Loucy (cell line): ENCODE measurements around the gene NAALADL2.

Experiments
- H2AFZ ChIP-seq: fragments of 200-600 bp; sonication (generic); 2 replicates; pipeline ENCODE4 v1.6.0; 2016; ENCODE audit warnings: antibody characterized with exemption, mild to moderate bottlenecking, low read length, moderate library complexity
- H3F3A ChIP-seq: fragments of 200-600 bp; 2 replicates; pipeline ENCODE4 v1.6.0; 2016; ENCODE audit warnings: antibody characterized with exemption, low read depth, mild to moderate bottlenecking
- H3K27me3 ChIP-seq: fragments of 200-600 bp; sonication (generic); 2 replicates; pipeline ENCODE4 v1.6.1; 2014; ENCODE audit warnings: low read length, mild to moderate bottlenecking; ENCODE audit not compliant: insufficient read depth, poor library complexity, severe bottlenecking
- H3K36me3 ChIP-seq: fragments of 200-600 bp; sonication (generic); 2 replicates; pipeline ENCODE4 v1.6.1; 2016; ENCODE audit warnings: low read length; ENCODE audit not compliant: insufficient read depth
- H3K4me1 ChIP-seq: fragments of 200-600 bp; sonication (generic); 2 replicates; pipeline ENCODE4 v1.5.1; 2014; ENCODE audit warnings: low read length, mild to moderate bottlenecking; ENCODE audit not compliant: insufficient read depth, poor library complexity, severe bottlenecking
- H3K4me2 ChIP-seq: fragments of 200-600 bp; sonication (generic); 2 replicates; pipeline ENCODE4 v1.6.0; 2014; ENCODE audit warnings: antibody characterized with exemption, low read length, low read depth, mild to moderate bottlenecking; ENCODE audit not compliant: poor library complexity, severe bottlenecking
- H3K4me3 ChIP-seq: fragments of 200-600 bp; sonication (generic); 2 replicates; pipeline ENCODE4 v1.5.1; 2014; ENCODE audit warnings: low read length, mild to moderate bottlenecking, mixed read lengths; ENCODE audit not compliant: poor library complexity, severe bottlenecking
- H3K79me2 ChIP-seq: fragments of 200-600 bp; sonication (generic); 2 replicates; pipeline ENCODE4 v1.6.1; 2014; ENCODE audit warnings: low read length; ENCODE audit not compliant: insufficient read depth
- H3K9ac ChIP-seq: fragments of 200-600 bp; sonication (generic); 2 replicates; pipeline ENCODE4 v1.6.0; 2014; ENCODE audit warnings: mild to moderate bottlenecking, low read depth, low read length, moderate library complexity; ENCODE audit not compliant: poor library complexity, severe bottlenecking
- H3K9me2 ChIP-seq: fragments of 200-600 bp; sonication (generic); replicated peaks from 2 replicates; pipeline ENCODE4 v1.6.1; 2016; ENCODE audit warnings: low read depth, low read length, mixed read lengths
- H3K9me3 ChIP-seq: fragments of 200-600 bp; sonication (generic); 2 replicates; pipeline ENCODE4 v1.6.1; 2014; ENCODE audit warnings: mild to moderate bottlenecking, antibody characterized with exemption, low read length, low read depth; ENCODE audit not compliant: insufficient read depth
- H4K20me1 ChIP-seq: fragments of 200-600 bp; sonication (generic); 2 replicates; pipeline ENCODE4 v1.6.0; 2014; ENCODE audit warnings: antibody characterized with exemption, low read length, mild to moderate bottlenecking; ENCODE audit not compliant: insufficient read depth, poor library complexity, severe bottlenecking
- EZH2phosphoT487 ChIP-seq: fragments of 200-600 bp; IDR thresholded peaks from 2 replicates; pipeline ENCODE4 v1.6.1; 2018; ENCODE audit warnings: antibody characterized with exemption, mild to moderate bottlenecking, moderate library complexity, borderline replicate concordance
- TF ChIP-seq, protein P1 (sequence below): fragments of 200-600 bp; sonication (generic); conservative IDR thresholded peaks from 2 replicates; pipeline ENCODE4 v1.5.1; 2014; ENCODE audit warnings: mild to moderate bottlenecking, antibody characterized with exemption, low read length

Gene NAALADL2

DNA sequence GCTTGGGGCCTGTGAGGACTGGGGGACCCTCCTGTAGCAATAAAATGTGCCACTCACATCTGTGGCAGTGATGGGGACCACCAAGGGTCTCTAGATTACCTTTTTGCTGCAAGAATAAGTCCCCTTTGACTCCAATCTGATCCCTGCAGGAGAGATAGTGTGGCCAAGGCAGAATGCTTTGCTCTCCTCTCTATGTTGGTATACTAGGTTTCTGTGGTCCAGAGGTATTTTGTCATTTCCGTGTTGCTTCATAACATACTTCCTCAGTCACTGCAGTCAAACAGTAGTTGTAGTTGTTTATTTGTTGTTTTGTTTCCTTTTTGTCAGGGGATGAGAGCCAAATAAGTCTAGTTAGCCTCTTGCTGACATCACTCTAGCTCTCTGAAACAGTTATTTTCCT is 13.1 kb upstream of the NAALADL2 start:
- Histone ChIP-seq H3F3A (no peaks in the 10 kb centered on the region), H3K9me2 (no peaks in the 10 kb centered on the region), H4K20me1 (no peaks in the 10 kb centered on the region), H3K4me1 (no peaks in the 10 kb centered on the region), H3K4me2 (no peak overlapping the region), H3K9me3 (0 out of 2 replicates have a peak, but pooled peaks cover 4% of the 10 kb centered on the region), H3K36me3 (no peaks in the 10 kb centered on the region), H2AFZ (no peak overlapping the region), H3K27me3 (no peaks in the 10 kb centered on the region), H3K79me2 (no peaks in the 10 kb centered on the region), H3K9ac (no peak overlapping the region), H3K4me3 (no peak overlapping the region)
- TF ChIP-seq, protein P1, sequence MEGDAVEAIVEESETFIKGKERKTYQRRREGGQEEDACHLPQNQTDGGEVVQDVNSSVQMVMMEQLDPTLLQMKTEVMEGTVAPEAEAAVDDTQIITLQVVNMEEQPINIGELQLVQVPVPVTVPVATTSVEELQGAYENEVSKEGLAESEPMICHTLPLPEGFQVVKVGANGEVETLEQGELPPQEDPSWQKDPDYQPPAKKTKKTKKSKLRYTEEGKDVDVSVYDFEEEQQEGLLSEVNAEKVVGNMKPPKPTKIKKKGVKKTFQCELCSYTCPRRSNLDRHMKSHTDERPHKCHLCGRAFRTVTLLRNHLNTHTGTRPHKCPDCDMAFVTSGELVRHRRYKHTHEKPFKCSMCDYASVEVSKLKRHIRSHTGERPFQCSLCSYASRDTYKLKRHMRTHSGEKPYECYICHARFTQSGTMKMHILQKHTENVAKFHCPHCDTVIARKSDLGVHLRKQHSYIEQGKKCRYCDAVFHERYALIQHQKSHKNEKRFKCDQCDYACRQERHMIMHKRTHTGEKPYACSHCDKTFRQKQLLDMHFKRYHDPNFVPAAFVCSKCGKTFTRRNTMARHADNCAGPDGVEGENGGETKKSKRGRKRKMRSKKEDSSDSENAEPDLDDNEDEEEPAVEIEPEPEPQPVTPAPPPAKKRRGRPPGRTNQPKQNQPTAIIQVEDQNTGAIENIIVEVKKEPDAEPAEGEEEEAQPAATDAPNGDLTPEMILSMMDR, result no peak
- TF ChIP-seq EZH2phosphoT487, result no peak

DNA sequence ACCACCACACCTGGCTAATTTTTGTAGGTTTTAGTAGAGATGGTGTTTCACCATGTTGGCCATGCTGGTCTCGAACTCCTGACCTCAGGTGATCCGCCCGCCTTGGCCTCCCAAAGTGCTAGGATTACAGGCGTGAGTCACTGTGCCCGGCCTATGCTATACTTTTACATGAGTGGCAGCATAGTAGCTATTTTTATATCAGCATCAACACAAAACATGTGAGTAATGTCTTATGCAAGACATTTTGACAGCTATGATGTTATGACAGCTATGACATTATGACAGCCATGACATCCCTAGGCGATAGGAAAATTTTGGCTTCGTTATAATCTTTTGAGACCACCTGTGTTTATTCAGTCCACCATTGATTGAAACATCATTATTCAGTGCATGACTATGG is 4.1 kb upstream of the NAALADL2 start:
- no peak for TF ChIP-seq EZH2phosphoT487
- TF ChIP-seq, protein P1, result no peak
- no peaks in the 10 kb centered on the region for H3K79me2 ChIP-seq
- H2AFZ ChIP-seq, result no peak overlapping the region
- no peaks in the 10 kb centered on the region for H3K4me1 ChIP-seq
- no peaks in the 10 kb centered on the region for H3F3A ChIP-seq
- no peak overlapping the region for H3K4me2 ChIP-seq
- H3K36me3 ChIP-seq, result no peaks in the 10 kb centered on the region
- H3K9ac ChIP-seq, result no peak overlapping the region
- 0 out of 2 replicates have a peak, but pooled peaks cover 2% of the 10 kb centered on the region for H3K9me3 ChIP-seq
- H3K27me3 ChIP-seq, result no peaks in the 10 kb centered on the region
- H3K9me2 ChIP-seq, result no peaks in the 10 kb centered on the region
- H4K20me1 ChIP-seq, result no peaks in the 10 kb centered on the region
- H3K4me3 ChIP-seq, result no peak overlapping the region

DNA sequence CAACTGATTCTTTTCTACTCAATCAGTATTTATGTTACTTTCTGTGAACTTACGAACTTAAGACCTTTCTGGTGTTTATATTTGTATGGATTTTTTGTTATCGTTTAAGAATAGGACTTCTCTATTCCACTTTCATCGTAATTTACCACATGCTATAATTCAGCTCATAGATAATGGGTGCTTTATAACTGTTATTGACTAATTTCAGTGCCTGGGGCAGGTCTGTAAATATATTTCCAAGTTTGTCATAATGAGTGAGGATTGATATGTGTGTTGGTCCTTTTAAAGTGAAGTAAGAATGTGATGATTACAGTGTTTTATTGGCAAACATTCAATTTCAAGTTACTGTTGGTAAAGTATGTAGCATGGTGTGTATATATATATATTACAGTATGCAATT is 1.8 kb upstream of the NAALADL2 start:
- Histone ChIP-seq H3K4me1 (no peaks in the 10 kb centered on the region), H3K9ac (no peak overlapping the region), H3K4me3 (no peak overlapping the region), H3K27me3 (no peaks in the 10 kb centered on the region), H4K20me1 (peaks cover 2% of the 10 kb centered on the region), H3K36me3 (no peaks in the 10 kb centered on the region), H2AFZ (no peak overlapping the region), H3K79me2 (no peaks in the 10 kb centered on the region), H3K9me3 (no peaks in the 10 kb centered on the region), H3K4me2 (no peak overlapping the region), H3F3A (no peaks in the 10 kb centered on the region), H3K9me2 (no peaks in the 10 kb centered on the region)
- TF ChIP-seq, protein P1, result no peak
- no peak for TF ChIP-seq EZH2phosphoT487
